ENCODE measurements around the gene RAVER2.

Gene RAVER2

GRCh38 chr1:64756770-64757169 lies 11.9 kb downstream of the RAVER2 start:
- Histone ChIP-seq H3K27me3 (ENCODE audit: low read depth, low read length) (no peaks in the 10 kb centered on the region), H3K4me1 (ENCODE audit: low read length) (peaks cover 14% of the 10 kb centered on the region), H3K9ac (ENCODE audit: low read length) (no peak overlapping the region), H3K36me3 (replicated peaks; ENCODE audit: low read depth, low read length) (peaks cover 5% of the 10 kb centered on the region), H4K20me1 (ENCODE audit: insufficient read depth, low read length) (no peaks in the 10 kb centered on the region), H3K79me2 (ENCODE audit: low read length) (peaks cover 28% of the 10 kb centered on the region), H2AFZ (ENCODE audit: low read depth, low read length) (no peak overlapping the region), H3K4me2 (ENCODE audit: low read length) (no peak overlapping the region), H3K27ac (ENCODE audit: low read length) (no peak overlapping the region), H3K9me3 (ENCODE audit: insufficient read depth, low read length) (no peaks in the 10 kb centered on the region), H3K4me3 (ENCODE audit: low read length) (no peak overlapping the region)
- TF ChIP-seq CTCF (IDR thresholded peaks at IDR 0.05; ENCODE audit: low read depth, low read length) (no peak), EZH2phosphoT487 (IDR thresholded peaks at IDR 0.05; ENCODE audit: low read depth) (no peak)

- Histone ChIP-seq H3K9me3 (ENCODE audit: insufficient read depth, low read length) (no peaks in the 10 kb centered on the region), H2AFZ (ENCODE audit: low read depth, low read length) (no peak overlapping the region), H3K27me3 (ENCODE audit: low read depth, low read length) (no peaks in the 10 kb centered on the region), H3K4me2 (ENCODE audit: low read length) (no peak overlapping the region), H3K27ac (ENCODE audit: low read length) (no peak overlapping the region), H3K4me3 (ENCODE audit: low read length) (no peak overlapping the region), H3K79me2 (ENCODE audit: low read length) (peaks cover 24% of the 10 kb centered on the region), H3K9ac (ENCODE audit: low read length) (no peak overlapping the region), H3K4me1 (ENCODE audit: low read length) (peaks cover 10% of the 10 kb centered on the region), H3K36me3 (replicated peaks; ENCODE audit: low read depth, low read length) (peaks cover 5% of the 10 kb centered on the region), H4K20me1 (ENCODE audit: insufficient read depth, low read length) (no peaks in the 10 kb centered on the region)
- TF ChIP-seq EZH2phosphoT487 (IDR thresholded peaks at IDR 0.05; ENCODE audit: low read depth) (no peak), CTCF (IDR thresholded peaks at IDR 0.05; ENCODE audit: low read depth, low read length) (no peak)
Observed at GRCh38 chr1:64757213-64757612, 12.3 kb downstream of the RAVER2 start.

- no peaks in the 10 kb centered on the region for H4K20me1 ChIP-seq (ENCODE audit: insufficient read depth, low read length)
- peaks cover 21% of the 10 kb centered on the region for H3K79me2 ChIP-seq (ENCODE audit: low read length)
Observed at GRCh38 chr1:64758233-64758632, 13.4 kb downstream of the RAVER2 start.

GRCh38 chr1:64759968-64760367 lies 15.1 kb downstream of the RAVER2 start:
- H3K9me3 ChIP-seq (ENCODE audit: insufficient read depth, low read length): no peaks in the 10 kb centered on the region
- H3K9ac ChIP-seq (ENCODE audit: low read length): no peak overlapping the region
- peaks cover 5% of the 10 kb centered on the region for H3K36me3 ChIP-seq (replicated peaks; ENCODE audit: low read depth, low read length)
- H3K4me3 ChIP-seq (ENCODE audit: low read length): no peak overlapping the region
- H3K4me1 ChIP-seq (ENCODE audit: low read length): no peaks in the 10 kb centered on the region
- H4K20me1 ChIP-seq (ENCODE audit: insufficient read depth, low read length): no peaks in the 10 kb centered on the region
- no peaks in the 10 kb centered on the region for H3K27me3 ChIP-seq (ENCODE audit: low read depth, low read length)
- H3K4me2 ChIP-seq (ENCODE audit: low read length): no peak overlapping the region
- TF ChIP-seq EZH2phosphoT487 (IDR thresholded peaks at IDR 0.05; ENCODE audit: low read depth) (no peak), CTCF (IDR thresholded peaks at IDR 0.05; ENCODE audit: low read depth, low read length) (no peak)
- peaks cover 12% of the 10 kb centered on the region for H3K79me2 ChIP-seq (ENCODE audit: low read length)
- H3K27ac ChIP-seq (ENCODE audit: low read length): no peak overlapping the region
- H2AFZ ChIP-seq (ENCODE audit: low read depth, low read length): no peak overlapping the region

More at GRCh38 chr1:64758233-64758632, 13.4 kb downstream of the RAVER2 start:
- Histone ChIP-seq H3K27me3 (ENCODE audit: low read depth, low read length) (no peaks in the 10 kb centered on the region), H3K4me2 (ENCODE audit: low read length) (no peak overlapping the region), H3K36me3 (replicated peaks; ENCODE audit: low read depth, low read length) (peaks cover 5% of the 10 kb centered on the region), H3K9ac (ENCODE audit: low read length) (no peak overlapping the region), H3K4me1 (ENCODE audit: low read length) (no peaks in the 10 kb centered on the region), H3K27ac (ENCODE audit: low read length) (no peak overlapping the region), H2AFZ (ENCODE audit: low read depth, low read length) (no peak overlapping the region), H3K9me3 (ENCODE audit: insufficient read depth, low read length) (no peaks in the 10 kb centered on the region), H3K4me3 (ENCODE audit: low read length) (no peak overlapping the region)
- TF ChIP-seq CTCF (IDR thresholded peaks at IDR 0.05; ENCODE audit: low read depth, low read length) (no peak), EZH2phosphoT487 (IDR thresholded peaks at IDR 0.05; ENCODE audit: low read depth) (no peak)
